Measurements from ENCODE around the gene RSPH1. TPM values are rescaled to one million over a fixed set of nuclear protein-coding genes. Genes with fewer than 3 reads are reported as not detected.

RSPH1 gene
- total RNA-seq, 2 donors from 2014 or later = 1.8 to 2.2 TPM

GRCh38 chr21:42542196-42542595 lies 46.2 kb upstream of the RSPH1 start:
- Mint-ChIP-seq H3K4me3 (no peak overlapping the region), H3K36me3 (ENCODE audit: low read depth) (peaks cover 69% of the 10 kb centered on the region), H3K27ac (no peak overlapping the region), H3K4me1 (peaks cover 31% of the 10 kb centered on the region), H3K27me3 (ENCODE audit: insufficient read depth) (no peaks in the 10 kb centered on the region), H3K9me3 (no peaks in the 10 kb centered on the region)
- no peak overlapping the region for H3K27ac ChIP-seq (ENCODE audit: low read depth, low read length)
- no peak overlapping the region for H3K4me3 ChIP-seq (ENCODE audit: low read length)
- TF ChIP-seq, protein P1, sequence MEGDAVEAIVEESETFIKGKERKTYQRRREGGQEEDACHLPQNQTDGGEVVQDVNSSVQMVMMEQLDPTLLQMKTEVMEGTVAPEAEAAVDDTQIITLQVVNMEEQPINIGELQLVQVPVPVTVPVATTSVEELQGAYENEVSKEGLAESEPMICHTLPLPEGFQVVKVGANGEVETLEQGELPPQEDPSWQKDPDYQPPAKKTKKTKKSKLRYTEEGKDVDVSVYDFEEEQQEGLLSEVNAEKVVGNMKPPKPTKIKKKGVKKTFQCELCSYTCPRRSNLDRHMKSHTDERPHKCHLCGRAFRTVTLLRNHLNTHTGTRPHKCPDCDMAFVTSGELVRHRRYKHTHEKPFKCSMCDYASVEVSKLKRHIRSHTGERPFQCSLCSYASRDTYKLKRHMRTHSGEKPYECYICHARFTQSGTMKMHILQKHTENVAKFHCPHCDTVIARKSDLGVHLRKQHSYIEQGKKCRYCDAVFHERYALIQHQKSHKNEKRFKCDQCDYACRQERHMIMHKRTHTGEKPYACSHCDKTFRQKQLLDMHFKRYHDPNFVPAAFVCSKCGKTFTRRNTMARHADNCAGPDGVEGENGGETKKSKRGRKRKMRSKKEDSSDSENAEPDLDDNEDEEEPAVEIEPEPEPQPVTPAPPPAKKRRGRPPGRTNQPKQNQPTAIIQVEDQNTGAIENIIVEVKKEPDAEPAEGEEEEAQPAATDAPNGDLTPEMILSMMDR (conservative IDR thresholded peaks at IDR 0.05) = no peak
- H3K4me1 ChIP-seq (ENCODE audit: control insufficient read depth, insufficient read depth, low read length) = no peaks in the 10 kb centered on the region
- H3K36me3 ChIP-seq (ENCODE audit: control insufficient read depth, insufficient read depth, low read length) = peaks cover 9% of the 10 kb centered on the region
- 95 to 100% methylated on average over 3 to 8 of the region's 8 CpGs for WGBS, 2 experiments (ENCODE audit: insufficient coverage in 1 of 2, insufficient read length in 1 of 2)
- no peaks in the 10 kb centered on the region for H3K9me3 ChIP-seq (ENCODE audit: control insufficient read depth, low read length)
- no peak for DNase-seq
- no peak overlapping the region for H3K9ac ChIP-seq (ENCODE audit: extremely low read depth, low read length, poor library complexity, severe bottlenecking)
- H3K27me3 ChIP-seq (ENCODE audit: control insufficient read depth, insufficient read depth, low read length, poor library complexity, severe bottlenecking) = no peaks in the 10 kb centered on the region

- no peaks in the 10 kb centered on the region for H3K27me3 Mint-ChIP-seq (ENCODE audit: insufficient read depth)
- no peak for DNase-seq
- Histone ChIP-seq H3K4me3 (ENCODE audit: low read length) (no peak overlapping the region), H3K9ac (ENCODE audit: extremely low read depth, low read length, poor library complexity, severe bottlenecking) (no peak overlapping the region), H3K36me3 (ENCODE audit: control insufficient read depth, insufficient read depth, low read length) (peaks cover 9% of the 10 kb centered on the region), H3K27ac (ENCODE audit: low read depth, low read length) (no peak overlapping the region), H3K9me3 (ENCODE audit: control insufficient read depth, low read length) (no peaks in the 10 kb centered on the region), H3K27me3 (ENCODE audit: control insufficient read depth, insufficient read depth, low read length, poor library complexity, severe bottlenecking) (no peaks in the 10 kb centered on the region), H3K4me1 (ENCODE audit: control insufficient read depth, insufficient read depth, low read length) (no peaks in the 10 kb centered on the region)
- H3K36me3 Mint-ChIP-seq (ENCODE audit: low read depth) = peaks cover 70% of the 10 kb centered on the region
- TF ChIP-seq, protein P1 (conservative IDR thresholded peaks at IDR 0.05) = no peak
- no peak overlapping the region for H3K4me3 Mint-ChIP-seq
- peaks cover 31% of the 10 kb centered on the region for H3K4me1 Mint-ChIP-seq
- no peaks in the 10 kb centered on the region for H3K9me3 Mint-ChIP-seq
- no peak overlapping the region for H3K27ac Mint-ChIP-seq
These were observed 45.6 kb upstream of the RSPH1 start for GRCh38 chr21:42541618-42542017.

GRCh38 chr21:42541174-42541573 lies 45.1 kb upstream of the RSPH1 start:
- H3K27me3 ChIP-seq (ENCODE audit: control insufficient read depth, insufficient read depth, low read length, poor library complexity, severe bottlenecking) = no peaks in the 10 kb centered on the region
- H3K9ac ChIP-seq (ENCODE audit: extremely low read depth, low read length, poor library complexity, severe bottlenecking) = no peak overlapping the region
- no peaks in the 10 kb centered on the region for H3K9me3 ChIP-seq (ENCODE audit: control insufficient read depth, low read length)
- H3K36me3 Mint-ChIP-seq (ENCODE audit: low read depth) = peaks cover 72% of the 10 kb centered on the region
- TF ChIP-seq, protein P1 (conservative IDR thresholded peaks at IDR 0.05) = no peak
- H3K4me1 ChIP-seq (ENCODE audit: control insufficient read depth, insufficient read depth, low read length) = no peaks in the 10 kb centered on the region
- no peak overlapping the region for H3K4me3 ChIP-seq (ENCODE audit: low read length)
- no peak for DNase-seq
- peaks cover 6% of the 10 kb centered on the region for H3K36me3 ChIP-seq (ENCODE audit: control insufficient read depth, insufficient read depth, low read length)
- H3K27ac ChIP-seq (ENCODE audit: low read depth, low read length) = no peak overlapping the region
- no peaks in the 10 kb centered on the region for H3K27me3 Mint-ChIP-seq (ENCODE audit: insufficient read depth)
- no peak overlapping the region for H3K27ac Mint-ChIP-seq
- H3K4me1 Mint-ChIP-seq = peaks cover 31% of the 10 kb centered on the region
- 74 to 80% methylated on average over 11 to 12 of the region's 12 CpGs for WGBS, 2 experiments (ENCODE audit: insufficient coverage in 1 of 2, insufficient read length in 1 of 2)
- H3K9me3 Mint-ChIP-seq = no peaks in the 10 kb centered on the region
- no peak overlapping the region for H3K4me3 Mint-ChIP-seq

Measured in endodermal cell (in vitro differentiated cells).